ENCODE data around the gene PLET1.

DNA sequence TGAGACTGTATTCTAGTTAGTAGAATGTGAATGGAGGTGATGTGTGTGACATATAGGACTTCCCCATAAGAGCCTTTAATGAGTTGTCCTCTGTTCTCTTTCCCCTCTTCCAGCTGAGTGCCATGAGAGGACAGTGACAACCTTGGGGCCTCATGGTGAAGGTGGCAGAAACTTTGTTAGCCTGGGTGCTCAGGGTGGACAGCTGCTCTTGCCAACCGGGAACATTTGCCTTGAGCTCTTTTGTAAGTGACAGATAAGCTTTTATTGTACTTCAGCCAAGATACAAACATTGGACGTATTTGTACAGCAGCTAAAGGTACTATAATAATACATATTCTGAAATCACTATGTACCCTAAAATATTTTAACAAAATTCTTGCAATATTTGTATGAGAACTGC lies 33.0 kb upstream of the PLET1 start:
- TF ChIP-seq, protein P1, sequence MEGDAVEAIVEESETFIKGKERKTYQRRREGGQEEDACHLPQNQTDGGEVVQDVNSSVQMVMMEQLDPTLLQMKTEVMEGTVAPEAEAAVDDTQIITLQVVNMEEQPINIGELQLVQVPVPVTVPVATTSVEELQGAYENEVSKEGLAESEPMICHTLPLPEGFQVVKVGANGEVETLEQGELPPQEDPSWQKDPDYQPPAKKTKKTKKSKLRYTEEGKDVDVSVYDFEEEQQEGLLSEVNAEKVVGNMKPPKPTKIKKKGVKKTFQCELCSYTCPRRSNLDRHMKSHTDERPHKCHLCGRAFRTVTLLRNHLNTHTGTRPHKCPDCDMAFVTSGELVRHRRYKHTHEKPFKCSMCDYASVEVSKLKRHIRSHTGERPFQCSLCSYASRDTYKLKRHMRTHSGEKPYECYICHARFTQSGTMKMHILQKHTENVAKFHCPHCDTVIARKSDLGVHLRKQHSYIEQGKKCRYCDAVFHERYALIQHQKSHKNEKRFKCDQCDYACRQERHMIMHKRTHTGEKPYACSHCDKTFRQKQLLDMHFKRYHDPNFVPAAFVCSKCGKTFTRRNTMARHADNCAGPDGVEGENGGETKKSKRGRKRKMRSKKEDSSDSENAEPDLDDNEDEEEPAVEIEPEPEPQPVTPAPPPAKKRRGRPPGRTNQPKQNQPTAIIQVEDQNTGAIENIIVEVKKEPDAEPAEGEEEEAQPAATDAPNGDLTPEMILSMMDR (IDR thresholded peaks at IDR 0.05; ENCODE audit: low read length): no peak
- TF ChIP-seq EZH2 (IDR thresholded peaks at IDR 0.05; ENCODE audit: borderline replicate concordance, low read length): no peak
